Hematopoietic multipotent progenitor cell (in vitro differentiated cells): Measurements from ENCODE around the gene LCA5. TPM values are rescaled to one million over a fixed set of nuclear protein-coding genes. Genes with fewer than 3 reads are reported as not detected.
A peak's percentile ranks its signal among the peaks of the same experiment; 100 is the strongest.
"Not testable (repeated sequence)": the region's sequence is repeated elsewhere in the genome, so short reads cannot be mapped to it uniquely, and the experiment has no call there.

Experiments
- DNase-seq, 3 donors: peaks; one replicate each; pipeline ENCODE4 v3.0.0-alpha.2; 2011 to 2015; ENCODE audit warnings: low read depth in 2 of 3, low spot score in 2 of 3
- small RNA-seq: library from RNA; depleted of rRNA; stranded (forward); fragments of <200 nt; gene quantifications from one replicate; pipeline ENCODE3, GENCODE V24; 2012
- total RNA-seq: library from RNA; depleted of rRNA; stranded (reverse); fragments of >200 nt; gene quantifications from one replicate; pipeline ENCODE4 v1.2.3, GENCODE V29; 2012

LCA5 gene
- total RNA-seq, 1 donor = 0.81 TPM

- no peak for DNase-seq
Measured at GRCh38 chr6:79468116-79468515, 69.1 kb downstream of the LCA5 start.

- peak in 2 of 3 donors; percentile 42 to 68 for DNase-seq
Measured at GRCh38 chr6:79467716-79468115, 69.5 kb downstream of the LCA5 start.

GRCh38 chr6:79466207-79466834 lies 70.9 kb downstream of the LCA5 start:
- peak in 2 of 3 donors; percentile 14 to 56 for DNase-seq

- no peak for DNase-seq
Measured at GRCh38 chr6:79465381-79465780, 71.8 kb downstream of the LCA5 start.

GRCh38 chr6:79463621-79464050 lies 73.6 kb downstream of the LCA5 start:
- no peak for DNase-seq

- no peak for DNase-seq
Measured at GRCh38 chr6:79461205-79461604, 76.0 kb downstream of the LCA5 start.

GRCh38 chr6:79455446-79455845 lies 81.8 kb downstream of the LCA5 start:
- no peak for DNase-seq

GRCh38 chr6:79453558-79454042 lies 83.6 kb downstream of the LCA5 start:
- DNase-seq = no peak

- DNase-seq = no peak
Measured at GRCh38 chr6:79450984-79451383, 86.2 kb downstream of the LCA5 start.

GRCh38 chr6:79446006-79446405 lies 91.2 kb downstream of the LCA5 start:
- no peak for DNase-seq

GRCh38 chr6:79443876-79444275 lies 93.4 kb downstream of the LCA5 start:
- not testable (repeated sequence) for DNase-seq

GRCh38 chr6:79441192-79441591 lies 96.0 kb downstream of the LCA5 start:
- no peak for DNase-seq

GRCh38 chr6:79440598-79440997 lies 96.6 kb downstream of the LCA5 start:
- no peak for DNase-seq

- peak in 1 of 3 donors; percentile 4 for DNase-seq
Measured at GRCh38 chr6:79438030-79438429, 99.2 kb downstream of the LCA5 start.

- no peak for DNase-seq
Measured at GRCh38 chr6:79436241-79436640, 101.0 kb downstream of the LCA5 start.

- no peak for DNase-seq
Measured at GRCh38 chr6:79435746-79436145, 101.5 kb downstream of the LCA5 start.

Small RNAs within 50 kb of the gene (small RNA-seq; reads per million reads assigned to genes)
- not detected for gene DBIP1

Other genes with a start within 250 kb of the LCA5 start
- gene SH3BGRL2, start 93.9 kb upstream of the LCA5 start, total RNA-seq = 4.6 TPM